ENCODE measurements around the gene GCC2.

GRCh38 chr2:108446703-108447102 lies 2.3 kb upstream of the GCC2 start:
- TF ChIP-seq CTCF (IDR thresholded peaks at IDR 0.05) = no peak
- no peak for TF ChIP-seq EP300 (IDR thresholded peaks at IDR 0.05)
- TF ChIP-seq POLR2A (IDR thresholded peaks at IDR 0.05; ENCODE audit: low read depth) = no peak
- no peak for TF ChIP-seq POLR2AphosphoS5 (IDR thresholded peaks at IDR 0.05)
